GM21825 (cell line): ENCODE data around the gene B4GALT6.

ENCODE experiments used
- ATAC-seq: cut with Tn5 transposase; IDR thresholded peaks from one replicate; pipeline ENCODE4 v1.9.1; 2021; ENCODE audit warnings: mild to moderate bottlenecking, moderate library complexity; ENCODE audit not compliant: unreplicated experiment

The B4GALT6 gene

DNA sequence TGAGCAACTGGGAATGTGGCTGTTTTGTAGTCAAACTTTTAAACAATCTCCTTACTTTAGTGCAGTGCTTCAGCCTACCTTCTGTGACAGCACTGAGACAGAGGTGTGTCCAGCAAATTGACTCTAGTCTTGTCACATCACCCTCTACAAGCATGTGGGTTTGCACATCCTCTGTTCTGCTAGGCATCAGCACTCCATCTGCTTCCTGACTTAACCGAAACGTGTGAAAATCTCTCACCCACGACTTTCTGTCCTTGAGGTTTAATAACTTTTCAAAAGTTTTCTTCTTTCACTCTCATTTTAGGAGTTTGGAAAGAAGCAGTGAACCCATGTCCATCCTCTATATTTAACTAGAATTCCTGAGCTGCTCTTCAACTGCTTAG lies 50.1 kb downstream of the B4GALT6 start:
- ATAC-seq = peak; percentile 97

DNA sequence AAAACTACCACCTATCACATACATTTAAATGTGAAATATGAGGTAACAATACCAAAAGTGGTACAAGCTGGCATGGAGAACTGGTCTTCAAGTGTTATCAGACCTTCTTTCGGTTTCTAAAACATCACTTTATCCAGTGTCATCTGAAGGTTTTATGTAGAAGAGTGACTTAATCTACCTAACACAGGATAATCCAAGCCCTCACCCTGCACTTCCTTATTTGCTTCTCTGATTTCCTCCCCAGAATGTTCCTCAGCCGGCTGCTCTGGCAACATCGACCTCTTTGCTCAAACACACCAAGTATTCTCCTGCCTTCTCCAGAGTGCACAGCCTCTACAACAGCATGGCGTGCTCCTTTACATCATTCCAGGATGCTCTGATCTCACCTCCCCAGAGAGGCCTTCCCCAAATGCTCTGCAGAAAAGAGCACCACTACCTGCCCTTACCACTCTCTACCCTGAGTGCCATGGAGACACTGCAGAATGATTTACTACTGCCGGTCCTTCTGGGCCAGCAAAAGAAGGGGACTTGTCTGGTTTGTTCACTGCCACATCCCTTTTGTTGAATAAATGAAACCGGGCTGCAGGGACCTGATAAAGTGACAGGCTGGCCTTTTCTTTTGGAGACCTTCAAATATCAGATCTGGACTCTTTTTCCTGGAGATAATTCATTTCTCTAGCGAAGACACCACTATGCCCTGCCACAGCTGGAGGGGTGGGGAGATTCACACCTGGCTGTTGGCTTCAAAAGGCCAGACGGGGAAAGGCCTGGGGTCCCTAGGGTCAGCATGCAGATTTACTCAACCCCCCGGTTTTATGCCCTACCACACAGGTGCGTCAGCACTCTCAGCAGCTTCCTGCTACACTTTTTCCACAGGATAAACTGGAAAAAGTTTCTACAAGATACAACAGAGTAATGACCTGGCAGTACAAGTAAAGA lies 50.7 kb downstream of the B4GALT6 start:
- ATAC-seq = peak; percentile 35

DNA sequence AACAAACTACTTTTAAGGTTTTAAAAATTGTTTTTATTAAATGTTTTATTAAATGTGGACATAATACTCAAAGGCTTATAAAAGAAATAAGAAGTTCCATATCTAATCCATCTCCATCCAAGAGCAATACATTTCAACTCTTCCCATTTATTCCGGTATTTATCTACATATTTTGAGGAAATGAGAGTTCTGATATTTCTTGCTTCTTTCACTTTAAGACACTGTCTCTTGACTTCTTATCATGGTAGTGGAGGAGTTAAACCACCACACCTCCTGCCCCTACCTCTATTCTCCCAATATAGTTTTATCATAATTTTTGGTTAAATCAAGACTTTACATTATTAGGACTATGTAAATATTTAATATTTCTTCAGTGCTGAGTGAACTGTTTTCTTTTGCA lies 52.0 kb downstream of the B4GALT6 start:
- no peak for ATAC-seq

DNA sequence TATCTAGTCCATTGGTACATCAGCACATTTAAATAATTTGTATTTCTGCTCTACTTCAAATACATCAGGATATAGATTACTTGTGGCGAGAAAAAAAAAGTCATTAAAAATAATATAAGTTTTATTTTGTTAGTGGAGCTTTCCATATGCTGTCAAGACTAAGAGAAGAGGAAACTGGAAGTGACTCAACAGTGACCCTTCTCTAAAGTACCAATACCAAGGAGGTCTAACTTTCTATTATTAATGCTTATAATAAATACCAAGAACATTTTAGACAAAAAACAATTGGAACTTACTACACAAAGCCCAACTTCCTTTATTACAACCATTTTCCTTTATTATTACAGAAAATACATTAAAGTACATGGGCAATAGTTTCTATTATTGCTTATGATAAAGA lies 52.9 kb downstream of the B4GALT6 start:
- no peak for ATAC-seq

DNA sequence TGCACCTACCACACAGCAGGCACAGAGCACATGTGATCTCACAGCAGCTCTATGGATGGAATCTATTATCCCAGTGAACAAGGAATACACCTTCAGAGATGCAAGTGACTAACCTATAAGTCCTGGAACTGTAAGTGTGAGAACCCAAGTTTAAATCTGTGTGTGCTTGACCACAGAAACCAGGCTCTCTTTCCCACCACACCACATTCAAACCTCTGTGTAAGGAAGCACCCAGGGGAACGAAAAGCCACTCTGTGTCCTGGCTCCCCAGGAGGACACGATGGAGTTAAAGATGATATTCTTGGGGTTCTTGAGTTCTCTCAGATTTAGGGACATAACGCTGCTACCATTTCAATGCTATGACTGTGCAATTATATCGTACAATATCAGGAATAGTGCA lies 53.8 kb downstream of the B4GALT6 start:
- no peak for ATAC-seq

DNA sequence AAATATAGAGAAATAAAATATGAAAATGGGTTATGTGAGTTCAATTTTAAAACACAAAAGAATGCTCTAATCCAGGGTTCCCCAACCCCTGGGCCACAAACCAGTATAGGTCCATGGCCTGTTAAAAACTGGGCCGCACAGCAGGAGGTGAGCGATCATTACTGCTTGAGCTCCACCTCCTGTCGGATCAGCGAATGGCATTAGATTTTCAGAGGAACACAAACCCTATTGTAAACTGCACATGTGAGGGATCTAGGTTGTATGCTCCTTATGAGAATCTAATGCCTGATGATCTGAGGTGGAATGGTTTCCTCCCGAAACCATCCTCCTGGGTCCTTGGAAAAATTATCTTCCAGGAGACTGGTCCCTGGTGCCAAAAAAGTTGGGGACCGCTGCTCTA lies 58.0 kb downstream of the B4GALT6 start:
- ATAC-seq = no peak

DNA sequence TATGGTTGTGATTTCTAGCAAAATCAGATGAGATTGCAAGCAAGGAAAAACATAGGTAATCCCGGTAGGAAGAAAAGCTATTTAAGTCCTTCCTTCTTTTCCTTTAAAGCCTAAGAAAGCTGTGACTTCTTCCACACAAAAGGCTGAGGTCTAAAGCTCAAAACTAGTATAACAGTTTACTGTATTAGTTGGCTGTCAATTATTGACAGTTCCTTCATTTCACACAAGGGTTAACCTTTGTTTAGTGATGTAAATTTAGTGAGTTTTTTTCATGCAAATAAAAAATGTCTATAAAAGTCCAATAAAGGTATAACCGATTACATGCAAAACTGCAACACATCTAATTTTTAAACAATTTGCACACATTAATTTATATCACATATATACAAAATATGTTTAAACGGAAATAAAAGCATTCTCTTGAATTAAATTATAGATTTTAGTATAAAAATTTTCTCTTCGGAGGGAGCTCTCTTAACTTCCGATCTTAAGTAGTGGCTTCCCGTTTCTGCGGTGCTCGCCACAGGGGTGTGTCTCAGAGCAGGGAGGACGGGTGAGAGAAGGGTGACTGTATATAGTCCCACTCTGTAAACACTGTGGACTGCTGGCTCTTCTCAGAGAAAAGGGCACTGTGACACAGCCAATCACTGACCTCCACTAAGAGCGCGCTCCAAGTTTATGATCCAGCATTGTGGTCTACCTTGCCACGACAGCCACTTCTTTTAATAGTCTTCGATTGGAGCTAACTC lies 59.3 kb downstream of the B4GALT6 start:
- no peak for ATAC-seq

DNA sequence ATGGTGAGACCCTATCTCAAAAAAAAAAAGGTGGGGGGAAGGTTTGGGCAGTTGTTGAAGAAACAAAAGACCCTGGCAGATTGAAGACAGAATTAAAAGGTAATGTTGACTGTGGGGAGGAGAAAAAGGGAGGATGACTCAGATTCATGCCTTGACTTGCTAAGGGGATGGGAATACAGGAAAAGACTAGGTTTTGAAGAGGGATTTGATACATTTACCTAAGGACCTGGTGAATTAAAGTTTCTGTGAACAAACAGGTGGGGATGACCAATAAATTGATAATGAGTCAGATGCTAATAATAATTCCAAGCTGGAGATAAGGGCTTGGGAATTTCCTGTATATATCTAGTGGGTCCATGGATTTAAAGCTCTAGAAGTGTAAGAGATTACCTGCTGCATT lies 65.1 kb downstream of the B4GALT6 start:
- ATAC-seq = no peak

DNA sequence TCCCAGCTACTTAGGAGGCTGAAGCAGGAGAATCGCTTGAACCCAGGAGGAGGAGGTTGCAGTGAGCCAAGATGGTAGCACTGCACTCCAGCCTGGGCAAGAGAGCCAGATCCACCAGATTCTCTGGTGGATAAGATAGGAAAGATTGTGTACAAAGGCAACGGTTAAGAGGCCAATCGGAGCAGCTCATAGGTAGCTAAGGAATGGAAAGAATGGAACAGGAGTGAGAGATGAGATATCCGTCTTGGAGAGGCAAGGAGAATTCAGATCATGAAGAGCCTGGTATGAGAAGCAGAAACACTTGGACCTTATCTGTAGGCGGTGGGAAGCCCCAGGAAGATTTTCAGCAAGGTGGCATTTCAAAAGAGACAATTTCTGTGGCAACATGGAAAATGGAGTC lies 65.6 kb downstream of the B4GALT6 start:
- no peak for ATAC-seq

DNA sequence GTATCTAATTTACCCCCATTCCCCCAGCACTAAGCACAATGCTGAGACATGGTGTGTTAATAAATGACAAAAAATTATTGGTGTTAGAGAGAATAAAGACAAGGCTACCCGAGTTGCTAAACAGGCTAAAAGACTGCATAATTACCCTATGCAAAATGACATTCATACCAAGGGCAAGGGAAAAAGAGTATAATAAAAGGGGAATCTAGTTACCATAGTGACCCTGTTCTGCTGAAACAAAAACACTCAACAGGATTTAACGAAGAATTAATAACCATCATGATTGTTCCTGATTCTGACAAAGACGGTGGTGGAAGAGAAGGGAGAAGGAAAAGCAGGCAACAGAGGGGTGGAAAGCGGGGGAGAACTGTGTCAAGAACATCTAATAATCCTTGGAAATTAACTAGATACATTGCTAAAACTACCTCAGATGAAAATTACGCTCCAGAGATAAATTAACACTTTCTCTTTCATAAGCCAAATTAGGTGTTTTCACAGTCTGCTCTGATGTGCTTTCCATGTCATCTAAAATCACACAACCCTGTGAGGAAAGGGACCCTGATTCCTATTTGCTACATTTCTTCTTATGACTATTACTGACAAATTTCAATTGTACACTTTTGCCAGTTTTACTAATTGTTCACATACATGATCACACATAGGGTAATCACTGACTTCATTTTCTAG lies 67.2 kb downstream of the B4GALT6 start:
- ATAC-seq = no peak

DNA sequence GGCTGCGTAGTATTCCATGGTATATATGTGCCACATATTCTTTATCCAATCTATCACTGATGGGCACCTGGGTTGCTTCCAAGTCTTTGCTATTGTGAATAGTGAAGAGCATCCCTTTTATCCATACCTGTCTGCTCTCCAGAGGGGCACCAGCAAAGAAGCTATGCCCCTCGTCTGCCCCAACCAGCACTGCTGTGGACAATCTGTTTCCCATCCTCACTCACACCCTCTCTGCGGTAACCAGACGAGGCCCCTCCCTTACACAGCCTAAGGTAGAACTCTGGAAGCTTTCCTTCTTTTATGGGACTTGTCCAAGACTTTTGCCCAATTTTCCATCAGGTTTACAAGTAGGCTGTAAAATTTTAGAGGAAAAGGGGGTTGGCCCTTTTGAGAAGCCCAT lies 67.8 kb downstream of the B4GALT6 start:
- ATAC-seq = no peak

DNA sequence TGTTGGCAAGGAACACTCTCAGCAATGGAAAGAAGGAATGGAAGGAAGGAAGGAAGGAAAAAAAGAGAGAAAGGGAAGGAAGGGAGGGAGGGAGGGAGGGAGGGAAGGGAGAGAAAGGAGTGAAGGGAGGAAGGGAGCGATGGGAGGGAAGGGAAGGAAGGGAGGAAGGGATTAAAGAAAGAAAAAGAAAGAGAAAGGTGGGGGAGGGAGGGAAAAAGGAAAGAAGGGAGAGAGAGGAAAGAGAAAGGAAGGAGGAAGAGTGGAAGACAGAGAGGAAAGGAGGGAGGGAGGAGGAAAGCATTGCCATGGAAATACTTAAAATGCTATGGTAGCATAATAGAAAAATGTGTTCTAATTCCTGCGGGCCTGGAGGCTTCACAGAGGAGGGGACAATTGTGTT lies 70.3 kb downstream of the B4GALT6 start:
- ATAC-seq = no peak

DNA sequence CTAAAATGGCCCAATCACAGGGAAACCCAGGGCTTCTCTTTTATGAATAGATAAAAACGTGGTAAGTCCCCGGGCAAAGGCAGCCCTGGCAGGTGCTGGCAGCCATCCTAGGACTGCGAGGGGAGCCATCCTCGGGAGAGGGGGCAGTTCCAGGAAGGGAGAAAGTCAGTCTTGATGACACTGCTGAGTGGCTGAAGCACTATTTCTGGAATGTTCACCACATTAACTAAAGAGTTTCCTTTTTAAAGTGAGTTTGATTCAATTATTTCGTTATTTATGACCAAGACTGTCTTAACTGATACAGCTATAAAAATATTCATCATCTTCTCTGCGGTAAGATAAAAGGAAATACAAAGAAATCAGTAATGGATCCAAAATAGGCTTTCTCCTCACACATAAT lies 72.3 kb downstream of the B4GALT6 start:
- ATAC-seq = no peak

DNA sequence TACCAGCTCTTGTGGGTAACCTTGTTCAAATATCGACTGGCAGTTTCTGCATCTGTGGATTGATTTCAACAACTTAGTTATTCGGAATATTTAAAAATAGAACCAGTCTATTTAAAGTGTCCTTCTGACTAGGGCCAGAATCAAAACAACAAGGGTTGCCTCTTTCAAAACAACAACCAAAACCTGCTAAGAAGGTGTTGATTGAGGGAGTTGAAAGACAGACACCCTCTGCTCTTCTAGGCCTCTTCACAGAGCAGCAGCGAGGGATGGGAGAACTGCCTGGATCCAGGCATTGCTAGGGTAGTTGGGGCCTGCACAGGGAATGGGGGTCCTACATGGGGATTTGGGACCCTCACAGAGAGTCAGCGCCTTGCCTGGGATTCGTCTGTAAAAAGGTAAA lies 72.9 kb downstream of the B4GALT6 start:
- ATAC-seq = no peak

DNA sequence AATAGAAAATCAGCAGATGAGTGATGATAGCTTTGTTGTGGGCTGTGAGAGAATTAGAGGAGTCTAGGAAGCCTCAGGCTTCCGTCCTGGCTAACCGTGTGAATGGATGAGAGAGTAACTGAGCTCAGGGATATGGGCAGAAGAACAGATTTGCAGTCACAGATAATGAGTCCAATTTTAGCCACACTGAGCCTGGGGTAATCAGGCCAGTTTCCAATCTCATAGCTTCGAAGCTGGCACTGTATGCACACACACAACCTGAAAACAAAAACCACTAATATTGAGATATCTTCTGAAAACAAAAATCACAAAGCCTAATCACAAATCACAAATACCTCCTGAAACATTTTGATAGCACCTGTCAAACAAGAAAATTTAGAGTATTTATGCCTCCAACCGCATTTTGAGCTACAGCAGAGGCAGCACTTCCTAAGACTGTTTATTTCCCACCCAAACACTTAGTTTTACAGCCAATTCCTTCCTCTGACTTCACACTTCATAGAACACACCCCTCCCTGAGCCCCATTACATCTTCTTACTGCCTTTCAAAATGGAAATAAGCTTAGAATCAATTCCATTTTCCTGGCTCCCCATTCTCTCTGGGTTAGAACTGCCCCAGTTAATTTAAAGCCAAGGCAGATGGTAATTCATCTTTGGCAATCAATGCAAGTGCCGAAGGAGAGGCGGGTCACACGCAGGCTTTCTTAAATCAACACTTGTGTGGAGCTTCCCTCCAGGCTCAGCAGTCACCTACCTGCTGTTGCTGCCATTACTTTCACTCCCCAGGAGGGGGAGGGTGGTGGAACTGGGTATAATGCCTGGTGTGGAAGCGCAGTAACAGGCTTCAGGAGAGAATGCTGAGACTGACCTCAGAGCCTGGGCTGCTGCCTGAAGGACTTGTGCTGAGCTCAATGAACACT lies 73.8 kb downstream of the B4GALT6 start:
- peak; percentile 57 for ATAC-seq

DNA sequence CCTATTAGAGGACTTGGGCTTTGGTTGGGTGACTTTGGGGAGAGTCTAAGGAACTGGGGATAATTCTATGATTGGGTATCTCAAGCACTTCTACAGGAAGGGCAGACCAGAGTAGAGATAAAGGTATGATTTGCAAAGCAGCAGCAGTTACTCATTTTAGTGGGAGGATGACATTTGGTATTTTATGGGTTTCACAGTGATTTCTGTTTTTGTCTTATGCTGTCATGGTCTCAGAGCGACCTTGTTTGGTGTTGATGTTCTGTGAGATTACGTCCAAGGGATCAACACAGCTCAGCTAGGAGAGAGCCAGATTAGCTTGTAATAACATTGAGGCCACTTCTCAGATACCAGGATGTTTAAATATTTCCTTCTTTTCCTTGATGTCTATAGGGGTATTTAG lies 74.5 kb downstream of the B4GALT6 start:
- ATAC-seq = no peak

DNA sequence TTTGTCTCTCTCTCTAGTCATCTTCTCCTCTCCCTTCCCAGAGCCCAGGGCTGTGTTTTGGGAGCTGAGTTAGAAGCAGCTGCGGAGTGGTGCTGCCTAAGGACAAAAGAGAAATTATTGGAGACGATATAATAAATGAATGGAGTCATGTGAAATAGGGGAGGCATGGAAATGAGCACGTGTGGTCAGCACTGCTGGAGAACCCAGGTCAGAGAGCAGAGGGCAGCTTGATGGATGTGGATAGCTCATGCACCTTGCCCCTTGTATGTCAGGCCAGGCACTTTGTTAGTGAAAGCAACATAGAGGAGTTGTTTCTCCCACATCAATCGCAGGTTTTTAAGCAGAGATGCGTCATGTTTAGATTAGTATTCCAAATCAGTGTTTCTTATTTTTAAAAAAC lies 77.0 kb downstream of the B4GALT6 start:
- ATAC-seq = no peak

DNA sequence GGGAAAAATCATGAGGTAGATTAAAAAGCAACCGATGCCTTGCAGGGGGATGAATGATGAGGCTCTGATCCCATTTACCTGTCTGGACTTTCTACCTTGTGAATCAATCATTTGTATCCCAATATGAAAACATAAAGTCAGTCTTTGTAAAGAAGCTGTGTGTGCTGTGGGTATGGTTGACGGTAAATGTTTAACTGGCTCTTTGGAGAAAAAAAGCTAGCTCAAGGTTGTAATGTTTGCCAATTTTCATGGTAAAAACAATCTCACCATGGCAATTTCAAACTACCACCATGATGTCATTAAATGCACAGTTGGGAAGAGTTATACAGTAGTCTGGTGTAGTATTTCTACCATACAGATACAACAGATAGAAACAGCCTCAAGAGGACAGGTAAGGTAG lies 78.1 kb downstream of the B4GALT6 start:
- ATAC-seq = no peak

DNA sequence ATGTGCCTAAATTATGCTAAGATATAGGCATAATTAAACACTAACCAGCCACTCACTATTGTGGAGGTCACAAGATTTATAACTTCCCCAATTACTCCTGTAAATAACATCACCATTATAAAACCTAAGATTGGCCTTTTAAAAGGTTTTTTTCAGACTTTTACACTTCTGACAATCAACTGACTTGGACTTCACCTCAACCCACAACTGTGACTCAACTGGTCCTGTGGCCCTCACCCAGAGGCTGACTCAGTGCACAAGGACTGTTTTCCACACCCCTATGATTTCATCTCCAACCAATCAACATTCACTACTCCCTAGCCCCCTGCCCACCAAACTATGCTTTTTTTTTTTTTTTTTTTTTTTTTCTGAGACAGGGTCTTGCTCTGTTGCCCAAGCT lies 81.1 kb downstream of the B4GALT6 start:
- no peak for ATAC-seq

DNA sequence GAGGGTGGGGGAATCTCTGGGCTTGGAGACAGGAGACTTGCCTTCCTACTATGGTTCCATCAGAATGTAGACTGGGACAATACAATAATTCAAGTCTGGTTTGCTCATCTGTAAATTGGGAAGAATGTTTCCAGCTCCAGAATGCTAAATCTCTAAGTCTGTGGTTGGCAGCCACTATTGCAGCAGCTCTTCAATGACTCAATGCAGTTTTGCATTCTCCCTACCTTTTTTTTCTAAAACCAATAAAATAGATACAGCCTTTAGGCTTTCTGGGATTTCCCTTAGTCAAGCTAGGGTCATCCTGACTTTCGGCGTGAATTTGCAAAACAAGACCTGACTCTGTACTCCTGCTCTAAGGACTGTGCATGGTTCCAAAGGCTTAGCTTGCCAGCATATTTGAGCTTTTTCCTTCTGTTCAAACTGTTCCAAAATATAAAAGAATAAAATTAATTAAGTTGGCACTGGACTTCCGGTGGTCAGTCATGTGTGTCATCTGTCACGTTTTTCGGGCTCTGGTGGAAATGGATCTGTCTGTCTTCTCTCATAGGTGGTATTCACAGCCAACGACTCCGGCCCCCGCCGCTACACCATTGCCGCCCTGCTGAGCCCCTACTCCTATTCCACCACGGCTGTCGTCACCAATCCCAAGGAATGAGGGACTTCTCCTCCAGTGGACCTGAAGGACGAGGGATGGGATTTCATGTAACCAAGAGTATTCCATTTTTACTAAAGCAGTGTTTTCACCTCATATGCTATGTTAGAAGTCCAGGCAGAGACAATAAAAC lies 86.2 kb downstream of the B4GALT6 start:
- ATAC-seq = no peak
